Stimulated activated memory B cell treated with anti-CD40 and anti-IgM and Interleukin-4, amounts not matched to agents 10 μg/mL and 1 μg/mL and 100 μg/mL, for 72 hours (primary cell): ENCODE measurements around the gene ZSWIM1.
A peak's percentile ranks its signal among the peaks of the same experiment; 100 is the strongest.

Source experiments
- ATAC-seq: fragments of 150-1000 bp; cut with Tn5 transposase; 2 replicates; pipeline ENCODE4 v1.10.0; 2021
- H3K27ac Mint-ChIP-seq: one replicate; pipeline ENCODE4 v1.8.0; 2022; ENCODE audit warnings: mild to moderate bottlenecking, mixed read lengths
- H3K27me3 Mint-ChIP-seq: one replicate; pipeline ENCODE4 v1.8.0; 2022; ENCODE audit warnings: mixed read lengths
- H3K36me3 Mint-ChIP-seq: one replicate; pipeline ENCODE4 v1.8.0; 2022; ENCODE audit warnings: mixed read lengths
- H3K4me1 Mint-ChIP-seq: one replicate; pipeline ENCODE4 v1.8.0; 2022; ENCODE audit warnings: mixed read lengths
- H3K4me3 Mint-ChIP-seq: one replicate; pipeline ENCODE4 v1.8.0; 2022; ENCODE audit warnings: mild to moderate bottlenecking, moderate library complexity, mixed read lengths
- H3K9me3 Mint-ChIP-seq: one replicate; pipeline ENCODE4 v1.8.0; 2022; ENCODE audit warnings: mixed read lengths

The ZSWIM1 gene

GRCh38 chr20:45907219-45907948 is 26.4 kb downstream of the ZSWIM1 start:
- Mint-ChIP-seq H3K4me1 (peaks cover 37% of the 10 kb centered on the region), H3K9me3 (peaks cover 3% of the 10 kb centered on the region), H3K36me3 (no peaks in the 10 kb centered on the region), H3K27ac (no peak overlapping the region), H3K27me3 (no peaks in the 10 kb centered on the region), H3K4me3 (no peak overlapping the region)
- no peak for ATAC-seq

- no peak for ATAC-seq
- Mint-ChIP-seq H3K4me3 (no peak overlapping the region), H3K36me3 (no peaks in the 10 kb centered on the region), H3K4me1 (peaks cover 32% of the 10 kb centered on the region), H3K27ac (no peak overlapping the region), H3K27me3 (no peaks in the 10 kb centered on the region), H3K9me3 (peaks cover 3% of the 10 kb centered on the region)
Measured at GRCh38 chr20:45908084-45908483, 27.1 kb downstream of the ZSWIM1 start.

- H3K27ac Mint-ChIP-seq: no peak overlapping the region
- H3K4me1 Mint-ChIP-seq: peaks cover 29% of the 10 kb centered on the region
- peaks cover 3% of the 10 kb centered on the region for H3K9me3 Mint-ChIP-seq
- no peaks in the 10 kb centered on the region for H3K27me3 Mint-ChIP-seq
- H3K36me3 Mint-ChIP-seq: no peaks in the 10 kb centered on the region
- ATAC-seq: no peak
- no peak overlapping the region for H3K4me3 Mint-ChIP-seq
Measured at GRCh38 chr20:45909336-45909808, 28.3 kb downstream of the ZSWIM1 start.

- peaks cover 34% of the 10 kb centered on the region for H3K4me1 Mint-ChIP-seq
- H3K4me3 Mint-ChIP-seq: peak overlapping the region; percentile 78
- no peak for ATAC-seq
- H3K36me3 Mint-ChIP-seq: no peaks in the 10 kb centered on the region
- H3K27ac Mint-ChIP-seq: peak overlapping the region; percentile 61
- peaks cover 3% of the 10 kb centered on the region for H3K9me3 Mint-ChIP-seq
- H3K27me3 Mint-ChIP-seq: no peaks in the 10 kb centered on the region
Measured at GRCh38 chr20:45909817-45910669, 29.0 kb downstream of the ZSWIM1 start.

GRCh38 chr20:45910670-45911485 is 29.9 kb downstream of the ZSWIM1 start:
- H3K27me3 Mint-ChIP-seq: peaks cover 6% of the 10 kb centered on the region
- peak; percentile 96 for ATAC-seq
- H3K4me1 Mint-ChIP-seq: peaks cover 34% of the 10 kb centered on the region
- peak overlapping the region; percentile 61 for H3K27ac Mint-ChIP-seq
- H3K9me3 Mint-ChIP-seq: peaks cover 3% of the 10 kb centered on the region
- no peaks in the 10 kb centered on the region for H3K36me3 Mint-ChIP-seq
- peak overlapping the region; percentile 78 for H3K4me3 Mint-ChIP-seq

- peak; percentile 27 for ATAC-seq
- H3K36me3 Mint-ChIP-seq: no peaks in the 10 kb centered on the region
- H3K9me3 Mint-ChIP-seq: peaks cover 3% of the 10 kb centered on the region
- peak within 1 kb of the TSS; percentile 78 for H3K4me3 Mint-ChIP-seq
- peaks cover 34% of the 10 kb centered on the region for H3K4me1 Mint-ChIP-seq
- H3K27ac Mint-ChIP-seq: peak within 1 kb of the TSS; percentile 61
- peaks cover 15% of the 10 kb centered on the region for H3K27me3 Mint-ChIP-seq
Measured at GRCh38 chr20:45911486-45912343, 30.7 kb downstream of the ZSWIM1 start, which contains the start of gene PLTP. TSS of gene PLTP (minus strand) at chr20:45912155. CDS start at chr20:45911452, 703 bp downstream.

- peaks cover 34% of the 10 kb centered on the region for H3K4me1 Mint-ChIP-seq
- no peak for ATAC-seq
- peak overlapping the region; percentile 61 for H3K27ac Mint-ChIP-seq
- peak overlapping the region; percentile 78 for H3K4me3 Mint-ChIP-seq
- no peaks in the 10 kb centered on the region for H3K36me3 Mint-ChIP-seq
- peaks cover 3% of the 10 kb centered on the region for H3K9me3 Mint-ChIP-seq
- peaks cover 17% of the 10 kb centered on the region for H3K27me3 Mint-ChIP-seq
Measured at GRCh38 chr20:45912344-45912682, 31.3 kb downstream of the ZSWIM1 start.

GRCh38 chr20:45913116-45913515 is 32.1 kb downstream of the ZSWIM1 start:
- no peak overlapping the region for H3K4me3 Mint-ChIP-seq
- ATAC-seq: no peak
- H3K27me3 Mint-ChIP-seq: peaks cover 17% of the 10 kb centered on the region
- H3K4me1 Mint-ChIP-seq: peaks cover 34% of the 10 kb centered on the region
- no peak overlapping the region for H3K27ac Mint-ChIP-seq
- H3K9me3 Mint-ChIP-seq: peaks cover 3% of the 10 kb centered on the region
- no peaks in the 10 kb centered on the region for H3K36me3 Mint-ChIP-seq

- no peaks in the 10 kb centered on the region for H3K36me3 Mint-ChIP-seq
- H3K27me3 Mint-ChIP-seq: peaks cover 48% of the 10 kb centered on the region
- H3K4me1 Mint-ChIP-seq: peaks cover 6% of the 10 kb centered on the region
- H3K27ac Mint-ChIP-seq: no peak overlapping the region
- no peak for ATAC-seq
- H3K4me3 Mint-ChIP-seq: no peak overlapping the region
- no peaks in the 10 kb centered on the region for H3K9me3 Mint-ChIP-seq
Measured at GRCh38 chr20:45917790-45918141, 36.7 kb downstream of the ZSWIM1 start.

- H3K27me3 Mint-ChIP-seq: peaks cover 48% of the 10 kb centered on the region
- no peak overlapping the region for H3K27ac Mint-ChIP-seq
- H3K36me3 Mint-ChIP-seq: no peaks in the 10 kb centered on the region
- peaks cover 6% of the 10 kb centered on the region for H3K4me1 Mint-ChIP-seq
- no peaks in the 10 kb centered on the region for H3K9me3 Mint-ChIP-seq
- no peak for ATAC-seq
- no peak overlapping the region for H3K4me3 Mint-ChIP-seq
Measured at GRCh38 chr20:45918182-45918737, 37.2 kb downstream of the ZSWIM1 start.

GRCh38 chr20:45918779-45919537 is 37.9 kb downstream of the ZSWIM1 start:
- no peak for ATAC-seq
- Mint-ChIP-seq H3K36me3 (no peaks in the 10 kb centered on the region), H3K4me3 (no peak overlapping the region), H3K4me1 (peaks cover 6% of the 10 kb centered on the region), H3K27me3 (peaks cover 48% of the 10 kb centered on the region), H3K9me3 (no peaks in the 10 kb centered on the region), H3K27ac (no peak overlapping the region)

- Mint-ChIP-seq H3K4me1 (peaks cover 1% of the 10 kb centered on the region), H3K4me3 (no peak overlapping the region), H3K27ac (no peak overlapping the region), H3K27me3 (peaks cover 48% of the 10 kb centered on the region), H3K9me3 (no peaks in the 10 kb centered on the region), H3K36me3 (no peaks in the 10 kb centered on the region)
- ATAC-seq: no peak
Measured at GRCh38 chr20:45919542-45920399, 38.7 kb downstream of the ZSWIM1 start.
